Neural cell (in vitro differentiated cells): ENCODE data around the gene AASS. TPM values are rescaled to one million over a fixed set of nuclear protein-coding genes. Genes with fewer than 3 reads are reported as not detected.

ENCODE experiments used
- H2AFZ ChIP-seq: fragments of 200-600, 300-800 bp; sonication (generic), shearing (Covaris generic); 2 replicates; pipeline ENCODE4 v1.6.0; 2014; ENCODE audit warnings: low read depth, mild to moderate bottlenecking, antibody characterized with exemption, low read length, moderate library complexity
- H3F3A ChIP-seq: fragments of 200-600 bp; shearing (Covaris generic); 2 replicates; pipeline ENCODE4 v1.6.1; 2016; ENCODE audit warnings: mild to moderate bottlenecking, moderate library complexity, mixed read lengths, antibody characterized with exemption, low read length; ENCODE audit not compliant: insufficient read depth, poor library complexity, severe bottlenecking
- H3K27ac ChIP-seq: fragments of 200-600, 300-800 bp; sonication (generic), shearing (Covaris generic); 2 replicates; pipeline ENCODE4 v1.5.1; 2014; ENCODE audit warnings: mild to moderate bottlenecking, low read length, moderate library complexity
- H3K27me3 ChIP-seq: fragments of 300-800, 200-600 bp; sonication (generic), shearing (Covaris generic); 2 replicates; pipeline ENCODE4 v1.6.0; 2014; ENCODE audit warnings: mild to moderate bottlenecking, low read depth, low read length, moderate library complexity; ENCODE audit not compliant: insufficient read depth
- H3K36me3 ChIP-seq: fragments of 300-800, 200-600 bp; sonication (generic), shearing (Covaris generic); 2 replicates; pipeline ENCODE4 v1.5.1; 2014; ENCODE audit warnings: mild to moderate bottlenecking, antibody characterized with exemption, low read length, moderate library complexity; ENCODE audit not compliant: insufficient read depth
- H3K4me2 ChIP-seq: fragments of 300-800, 200-600 bp; sonication (generic), shearing (Covaris generic); 2 replicates; pipeline ENCODE4 v1.6.0; 2014; ENCODE audit warnings: mild to moderate bottlenecking, low read length
- H3K4me3 ChIP-seq: fragments of 300-800, 200-600 bp; sonication (generic), shearing (Covaris generic); 2 replicates; pipeline ENCODE4 v1.5.1; 2014; ENCODE audit warnings: mild to moderate bottlenecking, low read length, moderate library complexity
- H3K79me2 ChIP-seq: fragments of 200-600 bp; shearing (Covaris generic); replicated peaks from 2 replicates; pipeline ENCODE4 v1.6.0; 2014; ENCODE audit warnings: mild to moderate bottlenecking, low read length, moderate library complexity; ENCODE audit not compliant: insufficient read depth
- H3K9ac ChIP-seq: fragments of 300-800, 200-600 bp; sonication (generic), shearing (Covaris generic); 2 replicates; pipeline ENCODE4 v1.6.1; 2016; ENCODE audit warnings: mild to moderate bottlenecking, low read length, mixed read lengths
- H3K9me2 ChIP-seq: fragments of 200-600 bp; shearing (Covaris generic); 2 replicates; pipeline ENCODE4 v1.6.1; 2016; ENCODE audit warnings: mild to moderate bottlenecking, low read length, mixed read lengths; ENCODE audit not compliant: insufficient read depth
- H3K9me3 ChIP-seq: fragments of 200-600, 300-800 bp; sonication (generic), shearing (Covaris generic); 2 replicates; pipeline ENCODE4 v1.6.1; 2016; ENCODE audit warnings: mild to moderate bottlenecking, mixed run types, low read length, moderate library complexity, mixed read lengths
- H4K20me1 ChIP-seq: fragments of 200-600 bp; shearing (Covaris generic); 2 replicates; pipeline ENCODE4 v1.6.1; 2016; ENCODE audit warnings: mild to moderate bottlenecking, mixed run types; ENCODE audit not compliant: insufficient read depth
- CTCF ChIP-seq: fragments of 450-650 bp; IDR thresholded peaks from 2 replicates; pipeline ENCODE4 v1.5.1; 2014; ENCODE audit warnings: antibody characterized with exemption, mild to moderate bottlenecking, moderate library complexity; ENCODE audit not compliant: poor library complexity, severe bottlenecking
- EP300 ChIP-seq: fragments of 450-650 bp; conservative IDR thresholded peaks from 2 replicates; pipeline ENCODE4 v1.6.1; 2014; ENCODE audit warnings: antibody characterized with exemption, mild to moderate bottlenecking, moderate library complexity; ENCODE audit not compliant: poor library complexity, severe bottlenecking
- EZH2 ChIP-seq: fragments of 200-600, 300-800 bp; shearing (Covaris generic), sonication (generic); IDR thresholded peaks from 2 replicates; pipeline ENCODE4 v1.6.1; 2014; ENCODE audit warnings: antibody characterized with exemption, low read length, borderline replicate concordance, mild to moderate bottlenecking; ENCODE audit not compliant: insufficient read depth, poor library complexity, severe bottlenecking
- MXI1 ChIP-seq: fragments of 450-650 bp; conservative IDR thresholded peaks from 2 replicates; pipeline ENCODE4 v1.6.1; 2014; ENCODE audit warnings: antibody characterized with exemption, mild to moderate bottlenecking; ENCODE audit not compliant: poor library complexity, severe bottlenecking
- POLR2AphosphoS5 ChIP-seq: IDR thresholded peaks from 2 replicates; pipeline ENCODE4 v1.6.1; 2012
- RAD21 ChIP-seq: fragments of 450-650 bp; conservative IDR thresholded peaks from 2 replicates; pipeline ENCODE4 v1.6.1; 2014; ENCODE audit warnings: antibody characterized with exemption, mild to moderate bottlenecking, moderate library complexity
- REST ChIP-seq: IDR thresholded peaks from 2 replicates; pipeline ENCODE4 v1.6.1; 2012; ENCODE audit warnings: borderline replicate concordance
- SMC3 ChIP-seq: fragments of 450-650 bp; conservative IDR thresholded peaks from 2 replicates; pipeline ENCODE4 v1.6.1; 2014; ENCODE audit warnings: antibody characterized with exemption, mild to moderate bottlenecking, moderate library complexity; ENCODE audit not compliant: poor library complexity
- TAF1 ChIP-seq: IDR thresholded peaks from 2 replicates; pipeline ENCODE4 v1.6.1; 2012; ENCODE audit warnings: low read depth
- polyA plus RNA-seq: library from polyadenylated mRNA; depleted of rRNA; stranded (reverse); fragments of >200 nt; gene quantifications from 2 replicates; pipeline ENCODE4 v1.2.3, GENCODE V29; 2014

The AASS gene
- polyA plus RNA-seq, 1 donor from 2014 or later: 12.5 TPM

GRCh38 chr7:122140918-122141317 is 3.1 kb downstream of the AASS start:
- H4K20me1 ChIP-seq: no peaks in the 10 kb centered on the region
- TF ChIP-seq EP300: no peak
- no peak for TF ChIP-seq POLR2AphosphoS5
- TF ChIP-seq TAF1: no peak
- no peak for TF ChIP-seq EZH2
- TF ChIP-seq RAD21: no peak
- no peak for TF ChIP-seq SMC3
- TF ChIP-seq REST: no peak
- TF ChIP-seq CTCF: no peak
- TF ChIP-seq MXI1: no peak
- no peak overlapping the region for H3K4me3 ChIP-seq
- H3K4me2 ChIP-seq: no peak overlapping the region
- H3K27ac ChIP-seq: no peak overlapping the region
- no peaks in the 10 kb centered on the region for H3K27me3 ChIP-seq
- no peaks in the 10 kb centered on the region for H3K36me3 ChIP-seq
- no peaks in the 10 kb centered on the region for H3K9me2 ChIP-seq
- H3K9ac ChIP-seq: no peak overlapping the region
- no peaks in the 10 kb centered on the region for H3K9me3 ChIP-seq
- peaks cover 72% of the 10 kb centered on the region for H3K79me2 ChIP-seq
- no peak overlapping the region for H2AFZ ChIP-seq
- H3F3A ChIP-seq: no peaks in the 10 kb centered on the region

- no peaks in the 10 kb centered on the region for H3F3A ChIP-seq
- H3K9me2 ChIP-seq: no peaks in the 10 kb centered on the region
- H4K20me1 ChIP-seq: no peaks in the 10 kb centered on the region
- H3K9me3 ChIP-seq: no peaks in the 10 kb centered on the region
- no peaks in the 10 kb centered on the region for H3K27me3 ChIP-seq
- H2AFZ ChIP-seq: no peak overlapping the region
- no peak overlapping the region for H3K4me3 ChIP-seq
- peaks cover 83% of the 10 kb centered on the region for H3K79me2 ChIP-seq
- no peak overlapping the region for H3K9ac ChIP-seq
- H3K36me3 ChIP-seq: no peaks in the 10 kb centered on the region
- TF ChIP-seq RAD21 (no peak), SMC3 (no peak), EZH2 (no peak)
- H3K4me2 ChIP-seq: no peak overlapping the region
- no peak overlapping the region for H3K27ac ChIP-seq
Observed at GRCh38 chr7:122137251-122138077, 6.6 kb downstream of the AASS start.
